K562 (cell line): ENCODE results near the gene AK2. TPM values are rescaled to one million over a fixed set of nuclear protein-coding genes. Genes with fewer than 3 reads are reported as not detected.

Experiments
- ATAC-seq: fragments of 200-7000 bp; cut with Tn5 transposase; 3 replicates; pipeline ENCODE4 v1.9.1; 2020; ENCODE audit warnings: moderate library complexity
- BruUV-seq: library from RNA; stranded (reverse); fragments of 400-500 nt; replicated peaks from 2 replicates; lab custom pipeline; 2021; lab: Mats Ljungman, UMichigan
- CTCF ChIA-PET: fragments of 300-600 bp; formaldehyde crosslinking; extraction: SDS; loops from one replicate; lab custom pipeline; 2021; ENCODE audit warnings: low intra/inter-chr PET ratio; lab: Yijun Ruan, JAX
- POLR2A ChIA-PET: fragments of 300-600, 350-650 bp; sonication (Branson Sonifier 250); formaldehyde crosslinking; extraction: SDS; loops from one replicate; lab custom pipeline; 2021; ENCODE audit warnings: antibody characterized with exemption, inconsistent platforms; lab: Yijun Ruan, JAX
- DNase-seq, 4 experiments: peaks; one replicate each; pipeline versions ENCODE4 v3.0.0 to v3.0.0-alpha.2; 2011 to 2018; ENCODE audit warnings: low spot score in 3 of 4, mixed read lengths in 3 of 4; ENCODE audit errors: extremely low read depth in 1 of 4
- FAIRE-seq: peaks from 2 replicates; lab custom pipeline; 2011; peaks lifted over from hg19 to GRCh38; lab: Jason Lieb, UNC
- H2AFZ ChIP-seq: 2 replicates; pipeline ENCODE4 v1.6.0; 2011; ENCODE audit warnings: low read depth, low read length, control low read depth, inconsistent platforms
- H3K27ac ChIP-seq: fragments of 200-600 bp; 3 replicates; pipeline ENCODE4 v1.8.0; 2011; ENCODE audit warnings: low read depth, mild to moderate bottlenecking, control low read depth, inconsistent platforms, low read length, moderate library complexity, mixed read lengths; ENCODE audit errors: extremely low read depth
- H3K27me3 ChIP-seq, 2 experiments: fragments of 300-600 bp in 1 of 2; 2 replicates in 1 of 2; 3 replicates in 1 of 2; pipeline versions ENCODE4 v1.6.0 to v1.8.0; 2011; ENCODE audit warnings: inconsistent platforms in 2 of 2, low read length in 2 of 2, mild to moderate bottlenecking in 1 of 2, mixed read lengths in 1 of 2, moderate library complexity in 1 of 2; ENCODE audit not compliant: control insufficient read depth in 2 of 2, insufficient read depth in 2 of 2
- H3K36me3 ChIP-seq: fragments of 300-600 bp; 3 replicates; pipeline ENCODE4 v1.8.0; 2011; ENCODE audit warnings: mild to moderate bottlenecking, low read length, inconsistent platforms; ENCODE audit not compliant: control insufficient read depth, insufficient read depth
- H3K4me1 ChIP-seq, 2 experiments: fragments of 200-600 bp in 1 of 2; replicated peaks in 1 of 2; 2 replicates in 1 of 2; 3 replicates in 1 of 2; pipeline versions ENCODE4 v1.5.1 to v1.8.0; 2011; ENCODE audit warnings: inconsistent platforms in 2 of 2, low read length in 2 of 2, mild to moderate bottlenecking in 1 of 2, mixed read lengths in 1 of 2, moderate library complexity in 1 of 2; ENCODE audit not compliant: control insufficient read depth in 2 of 2, insufficient read depth in 2 of 2
- H3K4me2 ChIP-seq: 2 replicates; pipeline ENCODE4 v1.6.1; 2011; ENCODE audit warnings: low read length, control low read depth, inconsistent platforms, mixed read lengths; ENCODE audit not compliant: insufficient read depth
- H3K4me3 ChIP-seq: fragments of 200-600 bp; sonication (generic), shearing (Covaris generic); 2 replicates; pipeline ENCODE4 v1.5.1; 2016; ENCODE audit warnings: control low read depth, inconsistent platforms
- H3K79me2 ChIP-seq: fragments of 200-600 bp; 3 replicates; pipeline ENCODE4 v1.8.0; 2011; ENCODE audit warnings: low read length, inconsistent platforms; ENCODE audit not compliant: control insufficient read depth, insufficient read depth
- H3K9ac ChIP-seq, 2 experiments: 2 replicates each; pipeline versions ENCODE4 v1.6.0 to v1.6.1; 2011; ENCODE audit warnings: low read depth in 2 of 2, low read length in 2 of 2, control low read depth in 1 of 2, inconsistent platforms in 1 of 2, mild to moderate bottlenecking in 1 of 2, mixed read lengths in 1 of 2; ENCODE audit not compliant: insufficient read depth in 1 of 2
- H3K9me1 ChIP-seq: one replicate; pipeline ENCODE4 v1.6.0; 2011; ENCODE audit warnings: inconsistent platforms, mild to moderate bottlenecking, low read length, moderate library complexity; ENCODE audit not compliant: control insufficient read depth, insufficient read depth
- H3K9me3 ChIP-seq: replicated peaks from 2 replicates; pipeline ENCODE4 v1.5.1; 2011; ENCODE audit warnings: low read depth, low read length, inconsistent platforms; ENCODE audit not compliant: control insufficient read depth, insufficient read depth
- H4K20me1 ChIP-seq: replicated peaks from 2 replicates; pipeline ENCODE4 v1.6.1; 2011; ENCODE audit warnings: low read length, inconsistent platforms, mixed read lengths; ENCODE audit not compliant: control insufficient read depth, insufficient read depth
- ESRRA ChIP-seq: fragments of 450-650 bp; IDR thresholded peaks from 2 replicates; pipeline ENCODE4 v1.6.1; 2014; ENCODE audit warnings: low read depth, mild to moderate bottlenecking, moderate library complexity, borderline replicate concordance
- LCOR ChIP-seq: sonication (generic); formaldehyde crosslinking; IDR thresholded peaks from 2 replicates; pipeline ENCODE4 v1.8.0; 2022; ENCODE audit warnings: mild to moderate bottlenecking, missing genetic modification reagents
- MECOM ChIP-seq: fragments of 250-450 bp; sonication (Bioruptor Pico); IDR thresholded peaks from 2 replicates; pipeline ENCODE4 v1.8.0; 2022; ENCODE audit warnings: inconsistent platforms
- MEF2A ChIP-seq: IDR thresholded peaks from 2 replicates; pipeline ENCODE4 v1.6.1; 2011; ENCODE audit warnings: low read depth, mild to moderate bottlenecking, low read length, moderate library complexity; ENCODE audit not compliant: control insufficient read depth
- MNT ChIP-seq, 2 experiments: fragments of 450-650 bp; conservative IDR thresholded peaks; 2 replicates each; pipeline ENCODE4 v1.6.1; 2017; ENCODE audit warnings: mild to moderate bottlenecking in 2 of 2, moderate library complexity in 2 of 2
- POLR2B ChIP-seq: fragments of 450-650 bp; IDR thresholded peaks from 2 replicates; pipeline ENCODE4 v1.6.1; 2018; ENCODE audit warnings: low read depth; ENCODE audit not compliant: partially characterized antibody
- PTBP1 ChIP-seq: fragments of 200-400 bp; formaldehyde crosslinking; IDR thresholded peaks from 2 replicates; pipeline ENCODE4 v1.6.1; 2017; ENCODE audit warnings: low read depth, low read length
- SAFB ChIP-seq: fragments of 200-400 bp; formaldehyde crosslinking; IDR thresholded peaks from 2 replicates; pipeline ENCODE4 v1.6.1; 2017; ENCODE audit warnings: low read depth, low read length, borderline replicate concordance
- SMARCA5 ChIP-seq: fragments of 450-650 bp; IDR thresholded peaks from 2 replicates; pipeline ENCODE4 v1.6.1; 2016
- SOX6 ChIP-seq: fragments of 450-650 bp; IDR thresholded peaks from 2 replicates; pipeline ENCODE4 v1.6.1; 2014; ENCODE audit warnings: mild to moderate bottlenecking
- TBP ChIP-seq: optimal IDR thresholded peaks from 2 replicates; pipeline ENCODE3; 2011; ENCODE audit warnings: low read depth, low read length, improper control_type of control experiment
- ZBTB40 ChIP-seq, 2 experiments: fragments of 450-650 bp in 1 of 2; sonication (generic) in 1 of 2; formaldehyde crosslinking in 1 of 2; IDR thresholded peaks; 2 replicates each; pipeline versions ENCODE4 v1.7.1 to v1.9.0; 2016 to 2022; ENCODE audit warnings: inconsistent platforms in 1 of 2, mild to moderate bottlenecking in 1 of 2, missing genetic modification reagents in 1 of 2
- ZNF263 ChIP-seq: sonication (generic); formaldehyde crosslinking; IDR thresholded peaks from 2 replicates; pipeline ENCODE4 v1.8.0; 2022; ENCODE audit warnings: mild to moderate bottlenecking, missing genetic modification reagents, borderline replicate concordance
- ZSCAN32 ChIP-seq: fragments of 450-650 bp; formaldehyde crosslinking; IDR thresholded peaks from 2 replicates; pipeline ENCODE4 v1.4.0; 2020; ENCODE audit warnings: mild to moderate bottlenecking, moderate library complexity
- WGBS: fragments of 100-300 bp; shearing (Covaris generic); methylation state at CpG from one replicate; pipeline ENCODE4 v1.1.6; 2016; ENCODE audit warnings: low coverage, mixed read lengths; ENCODE audit not compliant: insufficient coverage; ENCODE audit errors: missing lambda C conversion rate; 5-methylcytosine and 5-hydroxymethylcytosine counted together
- in situ Hi-C: fragments of 300-500 bp; cut with MboI; formaldehyde crosslinking; loops from 4 replicates; pipeline ENCODE4 v1.15.0; 2018; ENCODE audit warnings: inconsistent platforms, mixed read lengths
- intact Hi-C: fragments of 100-400 bp; cut with micrococcal nuclease; formaldehyde crosslinking; loops from 2 replicates; pipeline ENCODE4 v1.14.2; 2022
- polyA plus RNA-seq, 8 experiments: library from polyadenylated mRNA; depleted of rRNA in 4 of 8; stranded (reverse) in 5 of 8; unstranded in 3 of 8; fragments of >200 nt; fragmentation: Nextera tagmentation in 2 of 8; fragmentation: Illumina TruSeq in 1 of 8; extraction: Ambion mirVana in 2 of 8; extraction: Trizol in 1 of 8; gene quantifications; 2 replicates each; pipeline versions ENCODE4 v1.2.1 to v1.2.3, GENCODE V29; 2011 to 2014; ENCODE audit warnings: inconsistent platforms in 1 of 8, missing spikeins in 1 of 8
- total RNA-seq, 7 experiments: library from RNA; depleted of rRNA in 6 of 7; stranded (reverse); fragments of >200 nt in 6 of 7; fragmentation: Illumina TruSeq in 2 of 7; extraction: Trizol in 2 of 7; gene quantifications; 2 replicates each; pipeline versions ENCODE4 v1.2.1 to v1.2.3, GENCODE V29; 2011 to 2021; ENCODE audit warnings: low replicate concordance in 1 of 7

AK2 gene
- total and polyA plus RNA-seq, 9 of the 15 experiments (the other 6 are each of a cell fraction or from before 2014, with no cell fraction given) = 105 to 1,050 (median 509) TPM

GRCh38 chr1:33047290-33047689 is 10.6 kb upstream of the AK2 start:
- Histone ChIP-seq H3K4me3 (no peak overlapping the region), H3K9ac (no peak overlapping the region), H3K36me3 (no peaks in the 10 kb centered on the region), H3K9me3 (no peaks in the 10 kb centered on the region), H3K79me2 (no peaks in the 10 kb centered on the region), H3K9me1 (no peaks in the 10 kb centered on the region), H4K20me1 (no peaks in the 10 kb centered on the region), H3K27me3 (no peaks in the 10 kb centered on the region; a peak in 1 of 5 replicates), H3K4me1 (peaks cover 0 to 13% of the 10 kb centered on the region in 2 experiments; a peak in 3 of 5 replicates), H2AFZ (no peak overlapping the region), H3K27ac (no peak overlapping the region), H3K4me2 (no peak overlapping the region)
- ChIA-PET POLR2A (interaction anchor here (0.5 to 1.8 kb wide), 5 partner anchors 10 to 1025 kb away, joined by 3 to 9 read pairs (median 5); no protein-coding TSS in a partner anchor), CTCF (no interaction called here)
- no TSS peak for BruUV-seq
- in situ Hi-C loops = no loop called here
- no peak for ATAC-seq
- DNase-seq = no peak
- no peak for FAIRE-seq
- intact Hi-C loops = no loop called here
- WGBS = 3% methylated on average over 2 of the region's 2 CpGs
- TF ChIP-seq ZBTB40 (IDR thresholded peaks at IDR 0.05) = no peak
- no peak for TF ChIP-seq ZBTB40 (CRISPR knock-in tag; IDR thresholded peaks at IDR 0.05)
- no peak for TF ChIP-seq MECOM (CRISPR knock-in tag)
- TF ChIP-seq SAFB = no peak
- no peak for TF ChIP-seq POLR2B
- TF ChIP-seq MEF2A = no peak
- TF ChIP-seq SOX6 = no peak
- TF ChIP-seq ZSCAN32 = no peak
- no peak for TF ChIP-seq PTBP1
- TF ChIP-seq SMARCA5 = no peak
- TF ChIP-seq MNT (conservative IDR thresholded peaks at IDR 0.05) = no peak
- no peak for TF ChIP-seq ZNF263 (CRISPR knock-in tag)
- TF ChIP-seq LCOR (CRISPR knock-in tag) = no peak
- no peak for TF ChIP-seq TBP
- TF ChIP-seq ESRRA = no peak
